Muscle of back (tissue), 11 donors: ENCODE measurements around the gene SLC25A22. TPM values are rescaled to one million over a fixed set of nuclear protein-coding genes. Genes with fewer than 3 reads are reported as not detected.

Experiments used
- DNase-seq, 3 donors: peaks; one replicate each; pipeline versions ENCODE4 v3.0.0 to v3.0.0-alpha.2; 2013
- polyA plus RNA-seq, 10 donors: library from polyadenylated mRNA; unstranded; fragments of 120-200 nt; gene quantifications; one replicate each; pipeline ENCODE4 v1.2.1, GENCODE V29; 2013; ENCODE audit not compliant: insufficient read length in 10 of 10

The SLC25A22 gene
- polyA plus RNA-seq, 10 donors = 9.0 to 16.8 (median 10.2) TPM

DNA sequence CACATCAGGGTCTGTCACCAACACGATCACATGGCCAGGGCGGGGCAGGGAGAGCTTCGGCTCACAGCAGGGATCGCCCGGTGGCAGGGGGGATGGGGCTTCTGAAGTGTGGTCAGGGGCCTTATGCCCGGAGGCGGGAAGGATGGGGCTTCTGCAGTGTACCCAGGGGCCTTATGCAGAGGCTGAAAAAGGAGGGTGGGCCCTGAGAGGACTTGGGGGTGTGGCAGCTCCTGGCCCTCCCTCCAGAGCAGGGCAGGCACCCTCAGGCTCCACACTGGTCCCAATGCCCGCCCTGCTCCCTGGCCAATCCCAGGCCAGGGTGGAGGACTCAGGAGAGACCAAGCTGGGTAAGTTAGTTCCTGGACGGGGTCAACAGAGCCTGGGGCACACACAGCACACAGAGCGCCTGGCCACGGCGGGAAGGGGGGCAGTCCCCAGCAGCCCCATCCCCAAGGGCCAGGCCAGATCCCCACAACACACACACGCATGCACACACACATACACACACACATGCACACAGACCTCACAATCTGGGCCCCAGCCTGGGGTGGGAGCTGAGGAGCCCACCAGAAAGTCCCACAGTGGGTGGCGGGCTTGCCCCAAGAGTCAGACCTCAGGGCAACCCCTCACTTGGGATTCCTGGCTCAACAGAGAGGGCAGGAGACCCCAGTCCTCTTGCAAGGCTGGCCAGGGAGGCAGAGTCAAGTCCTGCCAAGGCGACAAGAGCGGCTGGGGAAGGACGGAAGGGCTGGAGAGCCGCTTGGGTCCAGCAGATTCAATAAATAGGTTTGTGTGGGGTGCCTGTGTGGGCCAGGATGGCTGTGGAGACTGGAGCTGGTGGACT is 7.1 kb downstream of the SLC25A22 start:
- no peak for DNase-seq

DNA sequence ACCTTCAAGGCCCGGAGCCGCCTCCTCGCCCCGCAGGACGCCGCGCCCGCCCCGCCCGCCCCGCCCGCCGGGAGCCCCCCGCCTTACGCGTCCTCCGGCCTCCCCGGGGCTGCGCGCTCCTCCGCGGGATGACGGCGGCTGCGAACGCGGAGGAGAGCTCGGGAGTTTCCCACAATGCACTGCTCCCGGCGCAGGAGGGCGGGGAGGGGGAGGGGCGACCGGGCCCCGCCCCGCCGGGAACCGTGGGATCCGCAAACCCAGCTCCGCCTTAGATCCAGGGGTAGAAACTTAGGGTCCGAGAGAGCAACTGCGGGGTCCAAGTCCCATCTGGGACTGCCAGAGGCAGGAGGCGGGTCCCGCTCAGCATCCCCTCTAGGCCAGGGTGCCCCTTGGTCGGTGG is 8.1 kb downstream of the SLC25A22 start, which contains the start of gene CEND1:
Gene CEND1 (minus strand): TSS at position 148 of the 400 bp plus-strand sequence. CDS start 1,514 bp downstream, outside the sequence.
- DNase-seq = no peak

DNA sequence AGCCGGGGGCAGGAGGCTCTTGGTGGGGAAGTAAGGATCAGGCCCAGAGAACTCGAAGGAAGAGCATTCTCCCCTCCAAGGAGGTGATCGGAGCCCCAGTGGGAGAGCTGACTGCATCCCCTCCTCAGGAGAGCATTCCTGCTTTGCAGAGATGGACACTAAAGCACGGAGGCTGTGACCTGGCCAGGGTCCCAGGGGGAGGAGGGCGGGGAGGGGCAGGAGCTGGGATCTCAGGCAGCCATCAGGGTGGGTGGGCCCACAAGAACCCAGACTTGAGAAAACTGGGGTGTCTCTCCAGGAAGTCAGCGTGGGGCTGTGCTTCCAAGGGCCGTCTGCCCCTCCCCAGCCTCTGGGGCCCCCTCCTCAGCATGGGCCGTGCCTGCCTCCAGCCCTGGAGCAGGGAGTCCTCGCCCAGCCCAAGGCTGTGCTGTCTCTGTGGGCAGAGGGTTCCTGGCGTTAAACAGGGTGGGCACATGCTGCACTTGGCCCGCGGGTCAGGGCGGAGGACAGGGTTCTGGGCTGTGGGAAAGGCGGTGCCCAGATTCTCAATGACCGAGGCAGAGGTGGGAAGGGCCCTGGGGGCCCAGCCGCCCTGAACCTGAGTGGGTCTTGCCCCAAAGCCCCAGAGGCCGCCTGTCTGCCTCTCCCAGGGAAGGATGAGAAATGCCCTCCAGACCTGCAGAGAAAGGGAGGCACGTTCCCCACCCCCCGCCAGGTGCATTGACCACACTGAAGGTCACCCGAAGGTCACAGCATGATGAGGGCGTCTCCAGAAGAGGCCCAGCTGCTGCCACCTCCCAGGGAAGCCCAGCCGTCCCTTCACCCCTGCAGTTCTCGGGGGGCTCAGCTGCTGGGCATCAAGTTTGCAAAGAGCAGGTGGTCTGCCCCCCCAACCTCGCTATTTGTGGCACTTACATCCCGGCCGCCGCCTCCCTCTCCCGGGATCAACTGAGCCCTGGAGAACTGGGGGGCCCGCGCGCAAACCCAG is 8.8 kb downstream of the SLC25A22 start:
- no peak for DNase-seq

DNA sequence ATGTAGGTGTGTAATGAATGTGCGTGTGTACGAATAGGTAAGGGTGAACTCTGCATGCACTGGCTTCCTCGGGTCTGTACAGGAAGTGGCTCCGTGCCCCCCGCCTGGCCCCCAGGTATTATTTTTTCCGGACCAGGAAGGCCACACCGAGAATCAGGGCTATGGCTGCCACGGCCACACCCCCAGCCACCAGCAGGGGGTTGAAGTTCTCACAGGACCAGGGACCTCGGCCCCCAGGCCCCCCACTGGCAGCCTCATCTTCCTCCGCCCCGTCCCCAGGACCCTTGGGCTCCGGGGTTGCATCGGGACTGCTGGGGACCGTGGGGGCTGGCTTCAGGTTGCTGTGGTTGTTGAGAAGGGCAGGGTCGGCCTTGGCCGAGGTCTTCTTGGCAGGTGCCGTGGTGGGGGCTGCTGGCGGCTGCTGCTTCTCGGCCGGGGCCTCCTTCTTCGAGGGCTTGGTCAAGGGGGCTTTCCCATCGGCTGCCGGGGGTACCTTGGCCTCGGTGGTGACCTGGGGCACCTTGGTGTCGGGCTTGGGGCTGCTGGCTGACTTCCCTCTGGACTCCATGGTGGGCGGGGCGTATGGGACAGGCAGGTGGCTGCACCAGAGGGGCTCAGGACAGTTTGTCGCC is 10.0 kb downstream of the SLC25A22 start:
- no peak for DNase-seq

DNA sequence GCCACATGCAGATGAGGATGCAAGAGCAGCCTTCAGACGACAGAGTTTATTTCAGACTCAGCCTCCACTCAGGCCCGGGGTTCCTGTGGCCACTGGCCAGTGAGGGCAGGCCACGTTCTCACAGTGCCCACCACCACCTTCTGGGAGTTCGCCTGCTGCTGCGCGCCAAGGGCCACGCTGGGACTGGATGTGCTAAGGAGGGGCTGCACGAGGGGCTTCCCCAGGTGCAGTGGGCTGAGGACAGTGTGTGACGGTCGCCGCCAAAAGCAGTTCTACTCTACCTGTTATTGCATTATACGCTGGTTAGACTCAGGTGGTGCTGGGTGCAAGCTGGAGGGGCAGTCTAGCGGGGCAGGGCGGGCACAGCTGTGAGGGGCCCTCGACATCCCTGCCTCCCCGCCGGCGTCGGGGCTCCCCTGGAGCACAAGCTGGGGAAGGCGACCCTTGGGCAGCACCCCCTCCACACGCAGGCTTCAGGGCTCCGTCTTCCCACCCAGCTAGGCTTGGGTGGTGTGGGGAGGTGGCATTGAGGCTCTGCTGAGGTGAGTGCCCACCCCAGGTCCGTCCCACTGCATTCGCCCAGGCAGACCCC is 10.9 kb downstream of the SLC25A22 start:
- no peak for DNase-seq

DNA sequence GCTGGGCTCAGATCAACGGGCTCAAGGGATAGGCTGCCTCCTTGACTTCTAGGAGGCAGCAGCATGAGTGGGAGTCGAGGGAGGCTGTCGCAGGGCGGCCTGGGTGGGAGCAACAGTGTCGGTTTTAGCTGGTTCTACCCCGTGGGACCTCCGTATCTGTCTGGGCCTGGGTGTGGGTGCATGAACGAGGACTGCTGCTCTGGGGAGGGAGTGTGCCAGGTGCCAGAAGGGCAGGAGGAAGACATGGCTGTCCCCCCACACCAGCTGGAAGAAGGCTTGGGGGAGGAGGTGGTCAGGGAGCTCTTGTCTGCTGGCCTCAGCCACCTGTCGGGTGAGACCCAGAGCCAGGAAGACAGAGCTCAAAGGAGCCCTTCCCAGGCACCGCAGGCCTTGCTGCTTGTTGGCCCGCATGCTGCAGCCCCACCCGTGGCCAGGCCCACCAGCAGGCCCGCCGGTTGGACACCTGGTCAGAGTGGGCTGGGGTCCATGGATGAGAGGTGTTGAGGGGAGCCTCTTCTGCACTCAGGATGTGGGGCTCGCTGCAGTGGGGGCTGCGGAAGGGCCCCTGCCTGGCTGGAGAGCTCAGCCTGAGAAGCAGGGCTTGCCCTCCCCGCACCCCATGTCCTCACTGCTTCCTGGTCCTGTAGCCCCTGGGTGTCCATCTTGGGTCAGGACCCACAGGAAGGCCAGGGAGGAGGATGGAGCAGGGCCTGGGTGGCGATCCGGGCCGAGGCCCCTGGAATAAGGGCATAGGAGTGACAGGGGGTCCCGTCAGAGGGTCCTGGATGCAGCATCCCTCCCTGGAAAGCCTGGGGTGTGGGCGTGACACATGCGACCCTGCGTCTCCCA is 11.6 kb downstream of the SLC25A22 start:
- no peak for DNase-seq

DNA sequence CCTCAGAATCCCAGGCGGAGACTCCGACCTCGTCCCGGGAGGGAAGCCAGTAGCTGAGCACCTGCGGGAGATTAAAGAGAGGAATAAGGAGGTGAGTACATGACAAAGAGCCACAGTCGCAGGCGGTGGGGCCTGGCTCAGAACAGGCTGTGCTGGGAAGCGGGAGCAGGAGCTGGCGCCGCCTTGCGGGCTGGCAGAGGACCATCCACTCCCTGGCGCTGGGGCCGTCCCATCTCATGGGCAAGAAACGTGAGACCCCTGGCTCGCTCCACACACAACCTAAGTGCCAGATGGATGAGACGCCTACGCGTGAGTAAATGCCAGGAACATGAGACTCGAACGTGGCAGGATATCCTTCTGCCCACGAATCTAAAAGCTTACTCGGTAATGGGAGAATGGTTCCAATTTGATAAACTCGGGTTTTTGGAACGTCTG is 14.5 kb downstream of the SLC25A22 start:
- peak; percentile 72 to 88 (median 76) for DNase-seq

DNA sequence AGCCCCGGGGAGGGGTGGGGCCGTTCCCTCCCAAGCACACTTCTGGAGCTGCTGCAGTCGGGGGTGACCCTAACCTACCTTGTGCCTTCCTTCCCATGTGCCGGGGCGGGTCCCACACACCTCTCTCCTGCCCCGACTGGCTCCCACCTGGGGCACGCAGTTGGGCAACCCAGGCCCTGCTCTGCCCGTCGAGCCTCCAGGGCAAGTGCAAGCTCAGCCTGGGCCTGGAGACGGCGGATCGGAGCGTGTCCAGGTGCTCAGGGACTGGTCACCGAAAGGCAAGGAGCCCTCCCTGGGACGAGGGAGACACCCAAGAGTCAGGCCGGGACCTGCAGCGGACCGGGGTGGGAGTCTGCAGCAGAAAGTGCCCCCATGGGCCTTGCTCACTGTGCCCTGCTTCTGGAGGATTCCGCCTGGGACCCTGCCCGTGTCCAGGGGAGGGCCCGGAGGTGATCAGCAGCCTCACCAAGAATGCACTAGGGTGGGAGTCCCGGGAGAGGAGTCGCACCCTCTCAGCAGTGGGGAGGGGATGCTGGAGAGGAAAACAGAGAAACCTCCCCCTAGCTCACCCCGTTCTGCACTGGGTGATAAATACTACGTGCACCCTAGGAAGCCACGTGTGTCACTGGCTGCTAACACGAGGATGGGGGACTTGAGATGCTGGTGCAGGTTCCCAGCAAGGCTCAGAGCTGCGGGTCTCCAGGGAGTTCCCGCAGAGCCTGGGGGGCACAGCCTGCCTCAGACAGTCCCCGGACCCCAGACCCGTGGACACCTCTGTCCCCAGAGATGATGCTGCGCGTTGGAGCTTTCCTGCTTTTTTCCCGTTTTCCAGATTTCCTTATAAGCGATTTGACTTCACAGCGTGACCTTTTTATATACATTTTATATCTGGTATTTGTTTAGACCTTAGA is 15.6 kb downstream of the SLC25A22 start:
- DNase-seq = no peak

DNA sequence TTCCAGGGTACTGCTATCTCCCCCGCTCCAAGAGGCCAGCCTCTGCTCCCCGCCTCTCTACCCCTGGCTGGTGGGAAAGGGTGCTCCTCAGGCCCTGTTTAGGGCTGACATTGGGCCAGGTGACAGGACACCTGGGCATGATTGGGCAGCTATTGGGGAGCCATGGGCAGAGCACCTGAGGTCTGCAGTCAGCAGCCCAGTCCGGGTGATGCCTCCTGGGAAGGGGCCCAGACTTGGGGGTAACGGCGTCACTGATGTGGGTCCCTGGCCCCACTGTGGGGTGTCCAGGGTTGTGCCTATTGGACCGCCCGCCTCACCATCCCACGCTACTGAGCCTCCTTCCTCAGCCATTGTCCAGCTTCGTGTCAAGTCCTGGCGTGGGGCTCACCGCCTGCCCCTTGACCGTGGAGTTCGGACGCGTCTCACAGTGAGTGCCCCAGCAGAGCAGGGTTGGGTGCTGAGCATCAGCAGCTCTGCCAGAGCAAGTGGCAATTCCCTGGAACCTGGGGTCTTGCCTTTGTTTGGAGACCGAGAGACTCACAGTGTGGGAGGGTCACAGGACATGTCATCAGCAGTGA is 18.0 kb downstream of the SLC25A22 start:
- no peak for DNase-seq

DNA sequence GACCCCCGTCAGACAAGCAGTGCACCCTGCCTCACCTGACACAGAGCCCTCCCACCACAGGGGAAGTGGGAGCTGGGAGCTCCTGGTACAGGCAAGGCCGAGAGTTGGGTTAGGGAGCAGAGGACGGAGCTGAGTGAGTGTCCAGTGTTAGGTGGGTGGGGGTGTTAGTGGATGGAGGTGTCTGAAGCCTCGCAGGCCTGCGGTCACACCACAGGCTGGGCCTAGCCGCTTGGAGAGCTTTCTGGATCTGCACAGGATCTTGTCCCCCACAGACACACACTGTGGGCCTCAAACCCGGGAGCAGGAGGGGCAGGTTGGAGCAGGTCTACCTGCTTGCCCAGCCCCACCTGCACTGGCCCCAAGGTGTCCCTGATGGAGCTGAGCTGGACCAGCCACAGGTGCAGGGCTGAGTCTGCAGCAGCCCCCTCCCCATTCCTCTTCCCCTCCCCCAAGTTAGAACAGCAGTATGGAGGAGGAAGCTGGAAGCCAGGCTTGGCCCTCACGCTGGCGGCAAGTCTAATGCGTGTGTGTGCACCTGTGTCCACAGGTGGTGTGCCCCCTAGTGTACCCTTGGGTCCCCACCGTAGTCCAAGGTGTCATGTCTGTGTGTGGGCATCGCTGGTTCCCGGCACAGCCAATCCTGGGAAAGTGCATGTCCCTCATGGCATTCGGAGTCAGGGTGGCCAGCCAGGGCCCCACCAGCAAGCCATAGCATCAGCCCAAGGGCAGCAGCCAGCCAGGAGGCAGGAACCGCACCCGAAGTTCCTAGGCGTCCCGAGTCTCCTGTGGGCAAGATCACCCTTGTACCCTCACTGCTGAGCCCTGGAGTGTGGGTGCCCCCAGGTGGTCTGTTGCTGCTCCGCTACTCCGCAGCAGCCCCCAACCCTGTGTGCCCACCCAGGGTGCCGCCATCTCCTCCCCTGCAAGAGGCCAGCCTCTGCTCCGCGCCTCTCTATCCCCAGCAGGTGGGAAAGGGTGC is 18.8 kb downstream of the SLC25A22 start:
- no peak for DNase-seq

DNA sequence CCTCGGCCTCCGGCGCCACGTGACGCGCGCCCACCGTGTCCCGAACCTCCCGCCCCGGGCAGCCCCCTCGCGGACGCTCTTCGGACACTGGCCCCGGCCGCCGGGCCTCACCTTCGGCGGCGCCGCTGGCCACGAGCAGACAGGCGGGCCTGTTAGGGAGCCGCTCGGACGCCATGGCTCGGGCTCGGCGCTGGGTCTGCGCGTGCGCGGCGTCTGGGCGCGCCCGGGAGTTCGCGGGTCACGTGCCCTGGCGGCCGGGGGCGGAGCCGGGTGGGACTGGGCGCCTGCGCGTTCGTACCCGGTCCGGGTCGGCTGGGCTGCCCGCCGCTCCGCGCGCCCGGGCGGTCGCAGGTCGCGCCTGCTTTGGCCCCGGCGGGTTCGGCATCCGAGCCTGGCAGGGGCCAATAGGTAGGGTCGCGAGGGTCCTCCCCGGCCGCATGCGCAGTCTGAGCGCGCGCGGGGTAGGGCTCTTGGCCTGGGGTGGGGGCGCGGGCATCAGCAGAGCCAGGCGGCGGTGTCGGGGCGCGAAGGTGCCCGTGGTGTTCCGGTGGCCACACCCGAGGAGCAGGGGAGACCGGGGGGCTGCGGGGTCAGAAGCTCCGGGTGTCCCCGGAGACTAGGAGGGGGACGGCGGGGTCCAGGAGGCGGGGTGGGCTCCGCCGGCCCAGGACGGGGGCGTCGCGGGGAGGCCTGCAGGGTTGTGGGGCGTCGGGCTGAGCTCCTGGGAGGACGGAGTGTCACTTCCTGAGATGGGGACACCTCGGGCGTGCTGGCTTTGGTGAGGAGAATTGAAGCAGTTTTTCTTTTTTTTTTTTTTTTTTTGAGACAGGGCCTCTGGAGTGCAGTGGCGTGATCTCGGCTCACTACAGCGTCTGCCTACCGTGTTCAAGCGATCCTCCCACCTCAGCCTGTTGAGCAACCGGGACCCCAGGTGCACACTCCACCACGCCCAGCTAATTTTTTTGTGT is 20.5 kb downstream of the SLC25A22 start, which contains the start of gene GATD1:
Gene GATD1 (minus strand): TSS at position 200 of the 968 bp plus-strand sequence. CDS start 25 bp downstream, at position 175.
- DNase-seq = peak; percentile 90 to 97 (median 95)

DNA sequence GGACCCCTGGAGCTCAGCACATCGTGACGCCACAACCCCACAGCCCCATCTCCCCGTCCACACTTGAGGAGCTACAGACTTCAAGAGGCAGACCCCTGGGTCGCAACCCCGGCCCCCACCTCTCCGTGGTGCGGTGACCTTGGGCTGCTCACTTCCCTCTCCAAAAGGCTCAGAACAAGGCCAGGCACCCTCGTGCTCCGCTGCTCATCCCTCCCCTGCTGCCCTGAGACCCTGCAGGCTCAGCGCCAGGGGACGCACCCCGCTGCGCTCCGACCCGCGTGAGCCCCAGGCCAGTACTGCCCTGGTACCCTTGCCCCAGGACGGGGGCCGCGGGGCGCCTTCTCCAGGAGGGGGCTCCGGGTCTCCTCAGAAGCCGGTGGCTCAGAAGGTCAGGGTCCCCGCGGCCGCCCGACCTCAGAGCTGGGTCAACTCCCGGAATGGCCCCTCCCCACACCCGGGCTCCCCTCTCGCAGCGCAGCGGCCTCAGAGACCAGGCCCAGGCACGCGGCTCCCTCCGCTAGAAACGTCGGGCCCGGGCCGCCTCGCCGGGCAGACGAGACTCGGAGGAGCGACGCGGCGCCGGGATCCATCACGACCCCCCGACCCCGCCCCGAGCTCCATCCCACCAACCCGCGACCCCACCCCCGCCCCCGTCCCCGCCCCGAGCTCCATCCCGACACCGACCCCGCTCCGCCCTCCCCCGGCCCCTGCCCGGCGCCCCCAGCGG is 21.4 kb downstream of the SLC25A22 start:
- DNase-seq = peak in 1 of 3 donors; percentile 66

DNA sequence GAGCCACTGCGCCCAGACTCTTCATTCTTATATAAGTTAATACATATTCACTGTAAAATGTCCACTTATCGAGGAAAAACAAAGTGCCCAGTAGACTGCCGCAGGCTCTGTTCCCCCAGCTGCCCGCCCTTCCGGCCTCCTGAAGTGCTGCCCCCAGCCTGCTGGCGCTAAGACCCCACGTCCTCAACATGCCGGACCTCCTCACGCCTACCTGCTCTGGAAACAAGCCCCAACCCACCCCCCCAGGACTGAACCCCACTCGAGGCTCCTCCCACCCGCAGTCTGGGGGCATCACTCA is 21.9 kb downstream of the SLC25A22 start:
- DNase-seq = no peak

DNA sequence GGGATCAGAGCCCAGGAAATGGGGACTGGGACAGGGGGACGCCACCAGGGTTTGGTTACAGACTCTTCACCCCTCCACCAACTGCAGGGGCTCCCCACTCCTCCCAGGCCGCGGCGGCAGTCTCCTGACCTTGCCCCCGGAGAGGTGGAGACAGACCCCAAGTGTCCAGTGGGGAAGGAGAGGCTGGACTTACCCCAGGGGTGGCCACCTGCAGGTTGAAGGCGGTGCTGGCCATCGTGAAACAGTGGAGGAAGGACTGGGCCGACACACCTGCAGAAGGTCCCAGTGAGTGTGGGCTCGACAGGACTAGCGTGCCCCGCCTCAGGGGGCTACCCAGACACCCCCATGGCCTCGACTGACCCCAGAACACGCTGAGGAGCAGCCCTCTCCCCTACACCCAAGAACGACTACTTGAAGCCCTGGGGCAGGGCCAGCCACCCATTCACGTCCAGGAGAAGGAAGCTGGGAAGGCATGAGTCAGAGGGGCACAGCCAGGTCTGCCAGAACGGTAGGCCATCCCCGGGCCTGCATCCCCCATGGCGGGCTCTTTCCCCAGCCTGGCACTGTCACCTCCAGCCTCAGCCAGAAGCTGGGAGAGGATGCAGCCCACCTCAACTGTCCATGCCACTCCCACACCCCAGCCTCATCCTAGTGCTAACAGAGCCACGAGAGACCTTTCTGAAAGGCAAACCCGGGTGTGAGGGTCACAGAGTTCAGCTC is 23.0 kb downstream of the SLC25A22 start:
- no peak for DNase-seq

DNA sequence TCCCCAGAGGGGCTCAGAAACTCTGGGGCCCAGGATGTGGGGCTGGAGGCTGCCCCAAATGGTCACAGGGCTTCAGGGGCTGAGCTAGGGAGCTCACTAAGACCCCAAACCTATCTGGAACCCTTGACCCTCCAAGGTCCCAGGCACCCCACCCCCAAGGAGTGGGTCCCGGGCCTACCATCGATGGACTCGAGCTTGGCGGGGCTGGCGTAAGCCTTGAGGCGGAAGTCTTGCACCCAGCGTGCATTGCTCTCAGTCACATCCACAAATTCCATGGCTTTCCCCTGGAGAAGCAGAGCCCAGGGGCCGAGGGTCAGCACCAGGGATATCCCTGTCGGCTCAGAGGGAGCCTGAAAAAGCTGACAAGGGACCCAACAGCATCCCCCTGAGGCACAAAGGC is 24.3 kb downstream of the SLC25A22 start:
- no peak for DNase-seq
